Suprapubic skin (tissue), 4 donors: ENCODE measurements around the gene HELZ2.

ENCODE experiments used
- EP300 ChIP-seq: sonication (generic); formaldehyde crosslinking; IDR thresholded peaks from one replicate; pipeline ENCODE4 v1.6.1; 2017; ENCODE audit warnings: antibody characterized with exemption
- POLR2A ChIP-seq, 2 donors: fragments of 450-650 bp; IDR thresholded peaks; one replicate each; pipeline ENCODE4 v1.6.1; 2017; ENCODE audit warnings: antibody characterized with exemption in 2 of 2, mild to moderate bottlenecking in 2 of 2, moderate library complexity in 2 of 2
- POLR2AphosphoS5 ChIP-seq, 3 donors: sonication (generic); formaldehyde crosslinking; IDR thresholded peaks; one replicate each; pipeline ENCODE4 v1.6.1; 2017; ENCODE audit warnings: antibody characterized with exemption in 3 of 3
- TF ChIP-seq, protein P1 (sequence below), 2 donors: fragments of 200-600 bp in 1 of 2; fragments of 450-650 bp in 1 of 2; sonication (generic) in 1 of 2; IDR thresholded peaks; one replicate each; pipeline ENCODE4 v1.5.1; 2016 to 2019; ENCODE audit warnings: antibody characterized with exemption in 2 of 2, mild to moderate bottlenecking in 1 of 2, moderate library complexity in 1 of 2

DNA sequence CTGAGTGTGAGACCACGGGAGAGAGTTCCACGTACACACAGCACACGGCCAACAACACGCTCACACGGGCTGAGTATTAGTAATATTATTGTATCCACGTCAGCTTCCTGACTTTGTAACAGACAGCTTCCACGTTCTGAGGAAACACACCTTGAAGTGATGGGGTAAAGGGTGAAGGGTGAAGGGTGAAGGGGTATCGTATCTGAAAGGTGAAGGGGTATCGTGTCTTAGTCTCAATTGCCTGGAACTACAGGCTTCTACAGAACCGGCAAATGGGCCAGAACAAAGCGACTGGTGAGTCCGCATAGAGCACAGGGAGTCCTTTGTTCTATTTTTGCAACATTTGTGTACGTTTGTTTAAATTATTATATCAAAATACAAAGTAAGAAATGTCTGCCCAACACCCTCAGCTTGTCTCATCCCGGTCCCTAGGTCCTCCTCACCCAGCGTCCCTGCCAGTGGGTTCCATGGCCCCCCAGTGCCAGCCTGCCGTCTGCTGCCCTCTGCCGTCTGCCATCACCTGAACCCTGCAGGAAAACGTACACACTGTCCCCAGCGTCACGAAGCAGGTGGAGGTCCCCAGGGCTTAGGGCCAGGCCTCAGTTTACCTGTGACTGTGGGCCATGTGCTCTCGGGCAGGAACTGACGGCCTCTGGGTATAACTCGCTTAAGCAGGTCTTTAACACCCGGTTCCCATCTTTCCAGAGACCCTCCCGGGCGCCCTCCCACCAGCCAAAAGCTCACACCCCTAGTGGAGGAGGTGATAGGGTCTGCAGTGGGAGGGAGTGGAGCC, 4.4 kb upstream of the HELZ2 start:
- TF ChIP-seq, protein P1, sequence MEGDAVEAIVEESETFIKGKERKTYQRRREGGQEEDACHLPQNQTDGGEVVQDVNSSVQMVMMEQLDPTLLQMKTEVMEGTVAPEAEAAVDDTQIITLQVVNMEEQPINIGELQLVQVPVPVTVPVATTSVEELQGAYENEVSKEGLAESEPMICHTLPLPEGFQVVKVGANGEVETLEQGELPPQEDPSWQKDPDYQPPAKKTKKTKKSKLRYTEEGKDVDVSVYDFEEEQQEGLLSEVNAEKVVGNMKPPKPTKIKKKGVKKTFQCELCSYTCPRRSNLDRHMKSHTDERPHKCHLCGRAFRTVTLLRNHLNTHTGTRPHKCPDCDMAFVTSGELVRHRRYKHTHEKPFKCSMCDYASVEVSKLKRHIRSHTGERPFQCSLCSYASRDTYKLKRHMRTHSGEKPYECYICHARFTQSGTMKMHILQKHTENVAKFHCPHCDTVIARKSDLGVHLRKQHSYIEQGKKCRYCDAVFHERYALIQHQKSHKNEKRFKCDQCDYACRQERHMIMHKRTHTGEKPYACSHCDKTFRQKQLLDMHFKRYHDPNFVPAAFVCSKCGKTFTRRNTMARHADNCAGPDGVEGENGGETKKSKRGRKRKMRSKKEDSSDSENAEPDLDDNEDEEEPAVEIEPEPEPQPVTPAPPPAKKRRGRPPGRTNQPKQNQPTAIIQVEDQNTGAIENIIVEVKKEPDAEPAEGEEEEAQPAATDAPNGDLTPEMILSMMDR (IDR thresholded peaks at IDR 0.05) = no peak
- no peak for TF ChIP-seq EP300
- no peak for TF ChIP-seq POLR2A (IDR thresholded peaks at IDR 0.05)
- TF ChIP-seq POLR2AphosphoS5 (IDR thresholded peaks at IDR 0.05) = no peak
